ENCODE results near the gene KCNQ5.

The KCNQ5 gene

DNA sequence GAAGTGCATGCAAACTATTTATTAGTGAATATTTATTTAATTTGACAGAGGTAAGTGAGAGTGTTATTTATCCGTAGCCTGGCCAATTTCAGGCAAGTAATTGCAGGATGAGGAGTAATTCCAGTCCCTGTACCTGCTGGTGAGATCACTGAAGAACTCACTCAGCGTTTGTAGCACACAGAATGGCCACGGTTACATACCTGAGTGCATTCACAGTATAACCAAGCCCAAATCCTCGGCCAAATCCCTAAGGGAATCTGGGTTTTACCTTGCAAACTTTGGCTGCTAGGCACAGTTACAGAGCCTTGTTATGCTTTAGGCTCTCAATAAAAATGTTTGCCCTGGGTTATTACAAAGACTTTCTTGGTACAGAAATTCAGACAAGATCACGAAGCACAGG lies 93.3 kb downstream of the KCNQ5 start:
- TF ChIP-seq EZH2 (IDR thresholded peaks at IDR 0.05; ENCODE audit: borderline replicate concordance, low read length) (no peak), CTCF (IDR thresholded peaks at IDR 0.05; ENCODE audit: low read length) (no peak)
- Histone ChIP-seq H3K9ac (ENCODE audit: low read length) (no peak overlapping the region), H3K4me2 (ENCODE audit: low read length) (no peak overlapping the region), H4K20me1 (ENCODE audit: insufficient read depth, low read length) (no peaks in the 10 kb centered on the region), H3K27ac (ENCODE audit: low read depth, low read length, poor library complexity, severe bottlenecking) (no peak overlapping the region), H2AFZ (ENCODE audit: low read length) (no peak overlapping the region), H3K79me2 (ENCODE audit: insufficient read depth, low read length) (peaks cover 11% of the 10 kb centered on the region), H3F3A (ENCODE audit: insufficient read depth, low read length) (no peaks in the 10 kb centered on the region), H3K4me3 (ENCODE audit: low read depth, low read length, poor library complexity, severe bottlenecking) (no peak overlapping the region), H3K4me1 (ENCODE audit: insufficient read depth, low read length, severe bottlenecking) (no peaks in the 10 kb centered on the region), H3K27me3 (ENCODE audit: insufficient read depth, low read length) (no peaks in the 10 kb centered on the region), H3K9me3 (ENCODE audit: low read length) (peaks cover 4% of the 10 kb centered on the region; the same call in 1 of the 2 replicates), H3K9me2 (ENCODE audit: low read depth, low read length) (no peaks in the 10 kb centered on the region), H3K36me3 (ENCODE audit: insufficient read depth, low read length) (peaks cover 15% of the 10 kb centered on the region; the same call in 1 of the 2 replicates)

DNA sequence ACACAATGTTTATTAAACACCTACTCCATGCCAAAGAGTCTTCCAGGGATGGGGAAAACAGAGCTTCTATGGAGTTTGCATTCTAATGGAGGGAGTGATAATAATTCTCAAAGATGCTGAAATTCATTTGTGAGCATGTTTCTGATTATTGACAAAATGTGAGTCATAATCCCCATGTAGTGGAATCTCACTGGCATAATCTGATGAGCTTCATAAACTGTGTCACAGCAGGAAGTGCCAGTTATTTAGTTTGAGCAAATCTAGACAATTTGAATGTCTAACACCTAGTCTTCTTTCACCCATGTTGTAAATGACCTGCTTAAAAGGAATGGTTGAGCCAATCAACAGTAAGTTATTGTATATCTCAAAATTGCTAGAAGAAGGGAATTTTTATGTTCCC lies 95.1 kb downstream of the KCNQ5 start:
- Histone ChIP-seq H2AFZ (ENCODE audit: low read length) (no peak overlapping the region), H4K20me1 (ENCODE audit: insufficient read depth, low read length) (no peaks in the 10 kb centered on the region), H3K9me3 (ENCODE audit: low read length) (no peaks in the 10 kb centered on the region), H3F3A (ENCODE audit: insufficient read depth, low read length) (no peaks in the 10 kb centered on the region), H3K36me3 (ENCODE audit: insufficient read depth, low read length) (0 out of 2 replicates have a peak, but pooled peaks cover 7% of the 10 kb centered on the region), H3K4me2 (ENCODE audit: low read length) (no peak overlapping the region), H3K9me2 (ENCODE audit: low read depth, low read length) (no peaks in the 10 kb centered on the region), H3K9ac (ENCODE audit: low read length) (no peak overlapping the region), H3K4me1 (ENCODE audit: insufficient read depth, low read length, severe bottlenecking) (peaks cover 3% of the 10 kb centered on the region), H3K27ac (ENCODE audit: low read depth, low read length, poor library complexity, severe bottlenecking) (no peak overlapping the region), H3K79me2 (ENCODE audit: insufficient read depth, low read length) (peaks cover 11% of the 10 kb centered on the region), H3K27me3 (ENCODE audit: insufficient read depth, low read length) (no peaks in the 10 kb centered on the region), H3K4me3 (ENCODE audit: low read depth, low read length, poor library complexity, severe bottlenecking) (no peak overlapping the region)
- TF ChIP-seq CTCF (IDR thresholded peaks at IDR 0.05; ENCODE audit: low read length): no peak
- TF ChIP-seq EZH2 (IDR thresholded peaks at IDR 0.05; ENCODE audit: borderline replicate concordance, low read length): no peak

- Histone ChIP-seq H3K9me2 (ENCODE audit: low read depth, low read length) (no peaks in the 10 kb centered on the region), H3K4me2 (ENCODE audit: low read length) (no peak overlapping the region), H3K9me3 (ENCODE audit: low read length) (no peaks in the 10 kb centered on the region), H3K4me1 (ENCODE audit: insufficient read depth, low read length, severe bottlenecking) (peaks cover 27% of the 10 kb centered on the region), H3K27ac (ENCODE audit: low read depth, low read length, poor library complexity, severe bottlenecking) (no peak overlapping the region), H3K36me3 (ENCODE audit: insufficient read depth, low read length) (0 out of 2 replicates have a peak, but pooled peaks cover 7% of the 10 kb centered on the region), H3K27me3 (ENCODE audit: insufficient read depth, low read length) (no peaks in the 10 kb centered on the region), H2AFZ (ENCODE audit: low read length) (no peak overlapping the region), H4K20me1 (ENCODE audit: insufficient read depth, low read length) (no peaks in the 10 kb centered on the region), H3F3A (ENCODE audit: insufficient read depth, low read length) (no peaks in the 10 kb centered on the region), H3K9ac (ENCODE audit: low read length) (no peak overlapping the region), H3K79me2 (ENCODE audit: insufficient read depth, low read length) (peaks cover 20% of the 10 kb centered on the region), H3K4me3 (ENCODE audit: low read depth, low read length, poor library complexity, severe bottlenecking) (no peak overlapping the region)
- TF ChIP-seq EZH2 (IDR thresholded peaks at IDR 0.05; ENCODE audit: borderline replicate concordance, low read length) (no peak), CTCF (IDR thresholded peaks at IDR 0.05; ENCODE audit: low read length) (no peak)
Measured at GRCh38 chr6:72720464-72720863, 98.6 kb downstream of the KCNQ5 start.
